Measurements from ENCODE around the gene EBF3. TPM values are rescaled to one million over a fixed set of nuclear protein-coding genes. Genes with fewer than 3 reads are reported as not detected.

EBF3 gene
- total and polyA plus RNA-seq, 2 experiments from 2014 or later = 0.27 to 0.49 TPM

GRCh38 chr10:129870474-129870757 lies 93.7 kb downstream of the EBF3 start:
- Mint-ChIP-seq H3K27ac (no peak overlapping the region), H3K27me3 (ENCODE audit: insufficient read depth, low read depth, poor library complexity) (peaks cover 18% of the 10 kb centered on the region), H3K9me3 (no peaks in the 10 kb centered on the region), H3K4me1 (peaks cover 52% of the 10 kb centered on the region), H3K36me3 (ENCODE audit: low read depth) (no peaks in the 10 kb centered on the region; the same call in 2 of the 3 replicates), H3K4me3 (no peak overlapping the region)
- Histone ChIP-seq H3K79me2 (replicated peaks; ENCODE audit: insufficient read depth) (no peaks in the 10 kb centered on the region), H3K36me3 (ENCODE audit: insufficient read depth) (no peaks in the 10 kb centered on the region), H3K9me2 (ENCODE audit: insufficient read depth) (no peaks in the 10 kb centered on the region), H3K27me3 (ENCODE audit: insufficient read depth) (no peaks in the 10 kb centered on the region), H3K4me2 (no peak overlapping the region), H3K4me3 (no peak overlapping the region), H3K27ac (ENCODE audit: low read depth) (no peak overlapping the region), H3F3A (replicated peaks; ENCODE audit: low read depth) (no peaks in the 10 kb centered on the region), H2AFZ (no peak overlapping the region), H3K4me1 (ENCODE audit: insufficient read depth) (peaks cover 35% of the 10 kb centered on the region), H4K20me1 (replicated peaks; ENCODE audit: insufficient read depth) (no peaks in the 10 kb centered on the region)
- no peak for TF ChIP-seq EZH2phosphoT487 (IDR thresholded peaks at IDR 0.05; ENCODE audit: unreplicated experiment)
- no peak for TF ChIP-seq CTCF (conservative IDR thresholded peaks at IDR 0.05; ENCODE audit: low read depth in 2 of 2)
- TF ChIP-seq NANOG (IDR thresholded peaks at IDR 0.05; ENCODE audit: borderline replicate concordance) = no peak
- TF ChIP-seq POLR2AphosphoS5 (IDR thresholded peaks at IDR 0.05; ENCODE audit: low read depth) = no peak
- TF ChIP-seq ETS1 (IDR thresholded peaks at IDR 0.05) = no peak
- no peak for DNase-seq (ENCODE audit: low spot score)
- ATAC-seq = no peak

GRCh38 chr10:129869596-129870473 lies 94.2 kb downstream of the EBF3 start:
- Mint-ChIP-seq H3K36me3 (ENCODE audit: low read depth) (no peaks in the 10 kb centered on the region; the same call in 2 of the 3 replicates), H3K27me3 (ENCODE audit: insufficient read depth, low read depth, poor library complexity) (peaks cover 18% of the 10 kb centered on the region), H3K27ac (no peak overlapping the region), H3K9me3 (no peaks in the 10 kb centered on the region), H3K4me1 (peaks cover 52% of the 10 kb centered on the region), H3K4me3 (no peak overlapping the region)
- no peaks in the 10 kb centered on the region for H4K20me1 ChIP-seq (replicated peaks; ENCODE audit: insufficient read depth)
- no peaks in the 10 kb centered on the region for H3K9me2 ChIP-seq (ENCODE audit: insufficient read depth)
- no peaks in the 10 kb centered on the region for H3K27me3 ChIP-seq (ENCODE audit: insufficient read depth)
- H3F3A ChIP-seq (replicated peaks; ENCODE audit: low read depth) = no peaks in the 10 kb centered on the region
- ATAC-seq = no peak
- H2AFZ ChIP-seq = no peak overlapping the region; the same call in 1 of the 2 replicates
- H3K4me1 ChIP-seq (ENCODE audit: insufficient read depth) = peaks cover 35% of the 10 kb centered on the region
- no peak for DNase-seq (ENCODE audit: low spot score)
- H3K4me3 ChIP-seq = no peak overlapping the region
- no peaks in the 10 kb centered on the region for H3K79me2 ChIP-seq (replicated peaks; ENCODE audit: insufficient read depth)
- H3K36me3 ChIP-seq (ENCODE audit: insufficient read depth) = no peaks in the 10 kb centered on the region
- no peak overlapping the region for H3K4me2 ChIP-seq
- no peak overlapping the region for H3K27ac ChIP-seq (ENCODE audit: low read depth)
- TF ChIP-seq ZNF462 (CRISPR knock-in tag; IDR thresholded peaks at IDR 0.05) (no peak), POLR2AphosphoS5 (IDR thresholded peaks at IDR 0.05; ENCODE audit: low read depth) (no peak), ETS1 (IDR thresholded peaks at IDR 0.05) (no peak), ZNF331 (CRISPR knock-in tag; IDR thresholded peaks at IDR 0.05; ENCODE audit: low read depth) (no peak), CREB1 (CRISPR knock-in tag; IDR thresholded peaks at IDR 0.05; ENCODE audit: low read depth) (no peak), JUNB (IDR thresholded peaks at IDR 0.05; ENCODE audit: unreplicated experiment) (no peak), EZH2 (IDR thresholded peaks at IDR 0.05; ENCODE audit: low read depth, unreplicated experiment) (no peak)
